HG03354 (cell line): ENCODE measurements around the gene GJA1.

Source experiments
- ATAC-seq: cut with Tn5 transposase; IDR thresholded peaks from one replicate; pipeline ENCODE4 v1.9.1; 2021; ENCODE audit warnings: mild to moderate bottlenecking; ENCODE audit not compliant: unreplicated experiment, poor library complexity, severe bottlenecking

The GJA1 gene

DNA sequence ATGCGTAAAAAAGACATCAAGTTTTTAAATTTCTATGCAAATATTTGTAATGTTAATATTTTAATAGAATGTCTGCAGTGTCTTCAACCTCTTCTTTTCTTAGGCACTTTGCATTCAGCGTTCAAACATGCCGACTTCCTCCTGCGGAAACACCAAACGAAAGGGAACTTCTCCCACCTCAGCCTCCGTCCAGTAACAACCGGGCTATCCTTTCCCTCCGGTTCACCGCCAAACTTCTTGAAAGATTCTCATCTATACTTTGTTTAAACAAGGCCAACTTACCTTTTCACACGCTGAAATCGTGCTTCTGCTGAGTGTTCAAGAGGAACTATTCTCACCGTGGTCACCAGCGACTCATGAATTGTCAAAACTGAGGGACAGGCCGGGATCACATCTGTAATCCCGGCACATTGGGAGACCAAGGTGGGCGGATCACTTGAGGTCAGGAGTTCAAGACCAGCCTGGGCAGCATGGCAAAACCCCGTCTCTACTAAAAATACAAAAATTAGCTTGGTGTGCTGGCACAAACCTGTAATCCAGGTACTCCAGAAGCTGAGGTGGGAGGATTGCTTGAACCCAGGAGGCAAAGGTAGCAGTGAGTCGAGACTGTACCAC, 44.8 kb downstream of the GJA1 start:
- ATAC-seq = no peak

GRCh38 chr6:121482004-121482693, 46.7 kb downstream of the GJA1 start:
- no peak for ATAC-seq

DNA sequence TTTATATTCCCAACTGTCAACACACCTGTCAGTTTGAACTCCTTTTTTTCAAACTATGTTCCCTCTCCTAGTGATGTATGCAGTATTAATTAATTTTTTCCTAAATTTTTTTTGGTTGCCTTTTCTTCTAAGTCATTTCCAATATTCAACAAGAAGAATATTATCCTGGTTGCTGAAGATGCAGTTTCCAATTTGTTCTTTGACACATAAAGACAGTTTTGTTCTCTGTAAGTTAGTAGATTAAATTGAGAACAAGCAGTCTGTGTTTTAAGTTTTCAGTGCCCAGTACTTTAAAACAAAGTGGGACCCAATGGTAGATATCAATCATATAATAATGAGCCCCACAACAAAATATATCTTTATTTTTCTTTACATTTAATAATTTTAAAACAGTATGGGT, 47.3 kb downstream of the GJA1 start:
- ATAC-seq = no peak

DNA sequence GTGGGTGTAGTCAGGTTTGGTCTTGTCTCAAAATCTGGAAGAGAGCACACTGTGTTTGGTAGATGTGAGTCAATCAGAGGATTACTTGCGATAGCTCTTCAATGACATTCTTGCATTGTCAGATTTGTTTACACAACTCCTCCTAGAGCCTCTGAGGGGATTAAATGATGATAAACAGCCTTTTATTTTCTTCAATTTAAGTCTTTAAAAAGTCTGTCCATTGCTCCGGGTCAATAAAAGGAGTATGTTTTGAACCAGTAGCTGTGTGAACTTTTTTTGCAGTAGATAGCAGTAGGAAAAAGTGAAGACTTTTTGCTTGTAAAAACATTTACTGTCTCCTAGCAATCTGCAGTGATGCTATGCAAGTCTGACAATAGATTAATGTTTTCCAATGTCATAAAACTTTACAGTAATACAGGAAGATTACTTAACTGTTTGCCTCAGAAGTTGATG, 49.9 kb downstream of the GJA1 start:
- ATAC-seq = no peak

DNA sequence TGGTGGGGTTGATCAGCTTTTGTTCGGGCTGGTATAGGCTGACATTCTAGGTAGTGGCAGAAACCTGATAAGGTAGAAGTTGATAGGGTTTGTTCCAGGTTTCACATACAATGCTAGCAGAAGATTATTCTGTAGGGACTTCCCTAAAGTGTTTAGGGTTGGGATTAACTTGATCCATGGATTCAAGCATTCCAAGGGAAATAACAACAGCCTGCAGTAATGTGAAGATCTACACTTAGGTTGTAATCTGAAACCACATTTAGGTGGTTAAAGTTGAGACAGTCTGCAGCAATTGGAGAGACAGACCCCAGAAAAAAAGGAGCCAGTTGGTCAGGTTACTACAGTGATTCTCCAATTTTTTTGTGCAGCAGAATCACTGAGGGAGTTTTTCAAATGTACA, 56.1 kb downstream of the GJA1 start:
- ATAC-seq = no peak

DNA sequence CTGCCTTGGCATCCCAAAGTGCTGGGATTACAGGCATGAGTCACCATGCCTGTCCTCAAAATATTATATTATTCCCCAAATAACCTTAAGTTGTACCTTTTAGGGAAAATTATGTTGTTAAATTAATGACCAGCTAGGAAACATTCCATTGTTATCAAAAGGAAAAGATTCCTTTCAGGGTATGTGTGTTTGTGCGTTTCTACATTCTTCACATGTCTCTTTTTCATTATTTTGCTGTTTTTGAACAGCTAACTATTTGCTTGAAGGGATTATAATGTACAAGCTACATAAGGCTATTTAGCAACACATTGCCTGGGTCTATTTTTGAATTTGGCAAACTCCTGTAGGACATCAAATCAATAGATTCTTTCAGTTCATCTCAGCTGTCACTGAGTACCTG, 57.1 kb downstream of the GJA1 start:
- ATAC-seq = no peak

- no peak for ATAC-seq
These were observed 62.5 kb downstream of the GJA1 start for GRCh38 chr6:121497970-121498375.

DNA sequence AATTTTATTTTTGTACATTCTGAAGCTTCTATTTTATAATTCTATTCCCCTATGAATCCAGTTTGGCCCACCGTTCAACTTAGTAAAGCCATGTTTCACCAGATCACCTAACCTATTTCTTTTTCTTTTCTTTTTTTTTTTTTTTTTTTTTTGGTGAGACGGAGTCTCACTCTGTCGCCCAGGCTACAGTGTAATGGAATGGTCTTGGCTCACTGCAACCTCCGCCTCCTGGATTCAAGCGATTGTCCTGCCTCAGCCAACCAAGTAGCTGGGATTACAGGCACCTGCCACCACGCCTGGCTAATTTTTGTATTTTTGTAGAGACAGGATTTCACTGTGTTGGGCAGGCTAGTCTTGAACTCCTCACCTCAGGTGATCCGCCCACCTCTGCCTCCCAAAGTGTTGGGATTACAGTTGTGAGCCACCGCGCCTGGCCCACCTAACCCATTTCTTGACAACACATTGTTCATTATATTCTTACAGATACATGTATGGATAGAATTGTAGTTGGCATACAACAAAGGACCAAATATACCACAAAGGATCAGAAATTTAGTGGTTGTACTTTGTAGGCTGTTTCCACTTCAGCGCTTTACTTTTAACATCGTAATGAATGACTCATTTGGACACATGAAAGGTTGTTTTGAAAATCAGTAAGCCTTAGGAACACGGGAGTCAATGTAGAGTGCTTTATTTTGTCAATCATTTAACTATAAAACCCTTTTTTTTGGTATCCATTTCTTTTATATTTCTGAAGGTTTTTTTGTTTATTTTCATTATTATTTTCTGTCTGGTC, 63.2 kb downstream of the GJA1 start:
- ATAC-seq = no peak
